ENCODE results near the gene LIMCH1. TPM values are rescaled to one million over a fixed set of nuclear protein-coding genes. Genes with fewer than 3 reads are reported as not detected.

The LIMCH1 gene
- total RNA-seq, 1 donor from 2014 or later: 9.8 TPM

GRCh38 chr4:41538887-41539498, 1.0 kb downstream of the LIMCH1 start:
- H3K4me1 ChIP-seq: peaks cover 13% of the 10 kb centered on the region
- H3K36me3 Mint-ChIP-seq: no peaks in the 10 kb centered on the region
- no peak overlapping the region for H3K4me2 ChIP-seq
- no peak overlapping the region for H3K4me3 ChIP-seq
- H3K27me3 Mint-ChIP-seq (ENCODE audit: insufficient read depth, low read depth): no peaks in the 10 kb centered on the region
- H3K27ac ChIP-seq: no peak overlapping the region
- TF ChIP-seq, protein P1, sequence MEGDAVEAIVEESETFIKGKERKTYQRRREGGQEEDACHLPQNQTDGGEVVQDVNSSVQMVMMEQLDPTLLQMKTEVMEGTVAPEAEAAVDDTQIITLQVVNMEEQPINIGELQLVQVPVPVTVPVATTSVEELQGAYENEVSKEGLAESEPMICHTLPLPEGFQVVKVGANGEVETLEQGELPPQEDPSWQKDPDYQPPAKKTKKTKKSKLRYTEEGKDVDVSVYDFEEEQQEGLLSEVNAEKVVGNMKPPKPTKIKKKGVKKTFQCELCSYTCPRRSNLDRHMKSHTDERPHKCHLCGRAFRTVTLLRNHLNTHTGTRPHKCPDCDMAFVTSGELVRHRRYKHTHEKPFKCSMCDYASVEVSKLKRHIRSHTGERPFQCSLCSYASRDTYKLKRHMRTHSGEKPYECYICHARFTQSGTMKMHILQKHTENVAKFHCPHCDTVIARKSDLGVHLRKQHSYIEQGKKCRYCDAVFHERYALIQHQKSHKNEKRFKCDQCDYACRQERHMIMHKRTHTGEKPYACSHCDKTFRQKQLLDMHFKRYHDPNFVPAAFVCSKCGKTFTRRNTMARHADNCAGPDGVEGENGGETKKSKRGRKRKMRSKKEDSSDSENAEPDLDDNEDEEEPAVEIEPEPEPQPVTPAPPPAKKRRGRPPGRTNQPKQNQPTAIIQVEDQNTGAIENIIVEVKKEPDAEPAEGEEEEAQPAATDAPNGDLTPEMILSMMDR (IDR thresholded peaks at IDR 0.05): no peak
- no peak for TF ChIP-seq EZH2phosphoT487 (IDR thresholded peaks at IDR 0.05)
- no peak for TF ChIP-seq EZH2 (IDR thresholded peaks at IDR 0.05)
- H3K27ac Mint-ChIP-seq: no peak overlapping the region
- H4K20me1 ChIP-seq (ENCODE audit: low read depth): no peaks in the 10 kb centered on the region
- no peaks in the 10 kb centered on the region for H3K9me3 ChIP-seq (ENCODE audit: low read depth)
- no peak for DNase-seq (ENCODE audit: low spot score)
- no peaks in the 10 kb centered on the region for H3K27me3 ChIP-seq
- no peaks in the 10 kb centered on the region for H3K9me3 Mint-ChIP-seq
- H3K4me3 Mint-ChIP-seq: no peak overlapping the region
- H3K36me3 ChIP-seq: no peaks in the 10 kb centered on the region
- H3K9ac ChIP-seq: no peak overlapping the region
- H3K4me1 Mint-ChIP-seq: peaks cover 9% of the 10 kb centered on the region
- no peaks in the 10 kb centered on the region for H3K79me2 ChIP-seq (ENCODE audit: low read depth)
- H3F3A ChIP-seq (ENCODE audit: low read depth): no peaks in the 10 kb centered on the region
- H2AFZ ChIP-seq (replicated peaks): no peak overlapping the region

- Histone ChIP-seq H3K79me2 (ENCODE audit: low read depth) (no peaks in the 10 kb centered on the region), H4K20me1 (ENCODE audit: low read depth) (no peaks in the 10 kb centered on the region), H3K4me2 (no peak overlapping the region), H2AFZ (replicated peaks) (no peak overlapping the region), H3K36me3 (no peaks in the 10 kb centered on the region), H3K4me1 (peaks cover 13% of the 10 kb centered on the region), H3F3A (ENCODE audit: low read depth) (no peaks in the 10 kb centered on the region), H3K27me3 (no peaks in the 10 kb centered on the region), H3K9me3 (ENCODE audit: low read depth) (no peaks in the 10 kb centered on the region), H3K4me3 (no peak overlapping the region), H3K27ac (no peak overlapping the region), H3K9ac (no peak overlapping the region)
- no peaks in the 10 kb centered on the region for H3K27me3 Mint-ChIP-seq (ENCODE audit: insufficient read depth, low read depth)
- H3K4me1 Mint-ChIP-seq: peaks cover 9% of the 10 kb centered on the region
- DNase-seq (ENCODE audit: low spot score): no peak
- H3K36me3 Mint-ChIP-seq: no peaks in the 10 kb centered on the region
- no peak overlapping the region for H3K27ac Mint-ChIP-seq
- H3K9me3 Mint-ChIP-seq: no peaks in the 10 kb centered on the region
- no peak overlapping the region for H3K4me3 Mint-ChIP-seq
- TF ChIP-seq EZH2phosphoT487 (IDR thresholded peaks at IDR 0.05): no peak
- TF ChIP-seq, protein P1 (IDR thresholded peaks at IDR 0.05): no peak
Observed at GRCh38 chr4:41539711-41540110, 1.8 kb downstream of the LIMCH1 start.

DNA sequence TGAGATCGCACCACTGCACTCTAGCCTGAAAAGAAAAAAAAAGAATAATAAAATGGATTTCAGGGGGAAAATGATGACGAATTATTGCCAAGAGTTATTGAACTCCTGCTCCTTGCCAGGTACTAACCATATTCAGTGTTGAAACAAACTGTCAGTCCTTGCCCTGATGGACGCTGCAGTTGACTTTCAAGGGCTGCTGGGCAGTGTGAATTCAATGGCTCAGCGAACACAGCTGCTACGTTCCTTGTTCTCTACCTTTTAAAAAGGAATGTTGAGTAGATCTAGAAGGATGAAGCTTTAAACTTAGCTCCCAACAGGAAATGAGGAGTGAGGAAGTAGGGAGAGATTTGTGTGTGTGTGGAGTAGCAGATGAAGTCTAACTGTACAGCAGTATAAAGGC, 2.7 kb downstream of the LIMCH1 start:
- no peaks in the 10 kb centered on the region for H3K9me3 ChIP-seq (ENCODE audit: low read depth)
- no peaks in the 10 kb centered on the region for H3K36me3 ChIP-seq
- no peak overlapping the region for H2AFZ ChIP-seq (replicated peaks)
- H3K27me3 ChIP-seq: no peaks in the 10 kb centered on the region
- TF ChIP-seq, protein P1 (IDR thresholded peaks at IDR 0.05): no peak
- TF ChIP-seq EZH2 (IDR thresholded peaks at IDR 0.05) (no peak), EZH2phosphoT487 (IDR thresholded peaks at IDR 0.05) (no peak)
- H3K9me3 Mint-ChIP-seq: no peaks in the 10 kb centered on the region
- no peak for DNase-seq (ENCODE audit: low spot score)
- H3K79me2 ChIP-seq (ENCODE audit: low read depth): no peaks in the 10 kb centered on the region
- H3K9ac ChIP-seq: no peak overlapping the region
- no peak overlapping the region for H3K27ac ChIP-seq
- no peak overlapping the region for H3K4me2 ChIP-seq
- peak overlapping the region; percentile 1 for H3K27ac Mint-ChIP-seq
- H3K4me1 Mint-ChIP-seq: peaks cover 9% of the 10 kb centered on the region
- no peaks in the 10 kb centered on the region for H3F3A ChIP-seq (ENCODE audit: low read depth)
- no peaks in the 10 kb centered on the region for H4K20me1 ChIP-seq (ENCODE audit: low read depth)
- no peak overlapping the region for H3K4me3 Mint-ChIP-seq
- no peaks in the 10 kb centered on the region for H3K36me3 Mint-ChIP-seq
- no peak overlapping the region for H3K4me3 ChIP-seq
- H3K4me1 ChIP-seq: peaks cover 13% of the 10 kb centered on the region
- no peaks in the 10 kb centered on the region for H3K27me3 Mint-ChIP-seq (ENCODE audit: insufficient read depth, low read depth)
